ENCODE measurements around the gene TEX11. TPM values are rescaled to one million over a fixed set of nuclear protein-coding genes. Genes with fewer than 3 reads are reported as not detected.
"Not testable (repeated sequence)": the region's sequence is repeated elsewhere in the genome, so short reads cannot be mapped to it uniquely, and the experiment has no call there.

The TEX11 gene
- total RNA-seq, 4 donors from 2014 or later: not detected

GRCh38 chrX:70672326-70672725, 236.2 kb downstream of the TEX11 start:
- DNase-seq (ENCODE audit: low spot score) (no peak), ATAC-seq (ENCODE audit: low FRiP score) (no peak)
- TF ChIP-seq, protein P1, sequence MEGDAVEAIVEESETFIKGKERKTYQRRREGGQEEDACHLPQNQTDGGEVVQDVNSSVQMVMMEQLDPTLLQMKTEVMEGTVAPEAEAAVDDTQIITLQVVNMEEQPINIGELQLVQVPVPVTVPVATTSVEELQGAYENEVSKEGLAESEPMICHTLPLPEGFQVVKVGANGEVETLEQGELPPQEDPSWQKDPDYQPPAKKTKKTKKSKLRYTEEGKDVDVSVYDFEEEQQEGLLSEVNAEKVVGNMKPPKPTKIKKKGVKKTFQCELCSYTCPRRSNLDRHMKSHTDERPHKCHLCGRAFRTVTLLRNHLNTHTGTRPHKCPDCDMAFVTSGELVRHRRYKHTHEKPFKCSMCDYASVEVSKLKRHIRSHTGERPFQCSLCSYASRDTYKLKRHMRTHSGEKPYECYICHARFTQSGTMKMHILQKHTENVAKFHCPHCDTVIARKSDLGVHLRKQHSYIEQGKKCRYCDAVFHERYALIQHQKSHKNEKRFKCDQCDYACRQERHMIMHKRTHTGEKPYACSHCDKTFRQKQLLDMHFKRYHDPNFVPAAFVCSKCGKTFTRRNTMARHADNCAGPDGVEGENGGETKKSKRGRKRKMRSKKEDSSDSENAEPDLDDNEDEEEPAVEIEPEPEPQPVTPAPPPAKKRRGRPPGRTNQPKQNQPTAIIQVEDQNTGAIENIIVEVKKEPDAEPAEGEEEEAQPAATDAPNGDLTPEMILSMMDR (IDR thresholded peaks at IDR 0.05): no peak

DNA sequence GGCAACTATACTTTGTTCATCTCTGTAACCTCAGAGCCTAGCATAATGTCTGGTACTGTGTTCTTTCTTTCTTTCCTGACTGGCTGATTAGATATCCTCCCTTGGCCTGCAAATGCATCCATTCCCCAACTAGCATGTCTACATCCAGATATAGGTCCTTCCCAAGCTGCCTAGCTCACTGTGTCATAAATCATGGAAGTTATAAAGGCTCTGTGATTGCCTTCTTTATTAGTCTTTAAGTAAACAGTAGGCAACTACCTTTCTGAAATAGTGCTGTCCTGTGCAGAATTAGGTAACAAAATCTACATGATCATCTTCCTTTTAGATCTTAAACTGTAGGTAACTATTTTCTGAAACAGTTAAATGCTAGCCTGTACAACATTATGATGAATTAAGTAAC, 239.4 kb downstream of the TEX11 start:
- DNase-seq (ENCODE audit: low spot score) (no peak), ATAC-seq (ENCODE audit: low FRiP score) (no peak)
- TF ChIP-seq, protein P1 (IDR thresholded peaks at IDR 0.05): no peak

- no peak for DNase-seq (ENCODE audit: low spot score)
- ATAC-seq (ENCODE audit: low FRiP score): no peak
- TF ChIP-seq, protein P1 (IDR thresholded peaks at IDR 0.05): no peak
These were observed 243.8 kb downstream of the TEX11 start for GRCh38 chrX:70664726-70665125.

- DNase-seq (ENCODE audit: low spot score); ATAC-seq (ENCODE audit: low FRiP score): not testable (repeated sequence)
These were observed 247.4 kb downstream of the TEX11 start for GRCh38 chrX:70661124-70661523.

DNA sequence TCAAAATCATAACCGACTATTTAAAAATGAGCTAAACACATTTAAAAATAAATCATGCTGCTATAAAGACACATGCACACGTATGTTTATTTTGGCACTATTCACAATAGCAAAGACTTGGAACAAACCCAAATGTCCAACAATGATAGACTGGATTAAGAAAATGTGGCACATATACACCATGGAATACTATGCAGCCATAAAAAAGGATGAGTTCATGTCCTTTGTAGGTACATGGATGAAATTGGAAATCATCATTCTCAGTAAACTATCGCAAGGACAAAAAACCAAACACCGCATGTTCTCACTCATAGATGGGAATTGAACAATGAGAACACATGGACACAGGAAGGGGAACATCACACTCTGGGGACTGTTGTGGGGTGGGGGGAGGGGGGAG, 251.0 kb downstream of the TEX11 start:
- ATAC-seq (ENCODE audit: low FRiP score); DNase-seq (ENCODE audit: low spot score): not testable (repeated sequence)

- TF ChIP-seq, protein P1 (IDR thresholded peaks at IDR 0.05): no peak
- ATAC-seq (ENCODE audit: low FRiP score): no peak
- no peak for DNase-seq (ENCODE audit: low spot score)
These were observed 252.2 kb downstream of the TEX11 start for GRCh38 chrX:70656304-70656703.

DNA sequence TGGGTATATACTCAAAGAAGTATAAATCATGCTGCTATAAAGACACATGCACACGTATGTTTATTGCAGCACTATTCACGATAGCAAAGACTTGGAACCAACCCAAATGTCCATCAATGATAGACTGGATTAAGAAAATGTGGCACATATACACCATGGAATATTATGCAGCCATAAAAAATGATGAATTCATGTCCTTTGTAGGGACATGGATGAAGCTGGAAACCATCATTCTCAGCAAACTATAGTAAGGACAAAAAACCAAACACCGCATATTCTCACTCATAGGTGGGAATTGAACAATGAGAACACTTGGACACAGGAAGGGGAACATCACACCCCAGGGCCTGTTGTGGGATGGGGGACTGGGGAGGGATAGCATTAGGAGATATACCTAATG, 260.6 kb downstream of the TEX11 start:
- not testable (repeated sequence) for ATAC-seq (ENCODE audit: low FRiP score); DNase-seq (ENCODE audit: low spot score)

- TF ChIP-seq, protein P1 (IDR thresholded peaks at IDR 0.05): no peak
- ATAC-seq (ENCODE audit: low FRiP score): no peak
These were observed 272.3 kb downstream of the TEX11 start for GRCh38 chrX:70636218-70636617.

GRCh38 chrX:70635669-70636068, 272.8 kb downstream of the TEX11 start:
- no peak for DNase-seq (ENCODE audit: low spot score)
- TF ChIP-seq, protein P1 (IDR thresholded peaks at IDR 0.05): no peak
- ATAC-seq (ENCODE audit: low FRiP score): no peak

More at GRCh38 chrX:70636218-70636617, 272.3 kb downstream of the TEX11 start:
- no peak for DNase-seq (ENCODE audit: low spot score)
